GM18507 (cell line): ENCODE measurements around the gene RAG2.
"Not testable (repeated sequence)": the region's sequence is repeated elsewhere in the genome, so short reads cannot be mapped to it uniquely, and the experiment has no call there.

Experiments used
- DNase-seq: peaks from one replicate; pipeline ENCODE4 v3.0.0; 2011; ENCODE audit warnings: low read depth; ENCODE audit not compliant: insufficient read length; ENCODE audit errors: extremely low spot score
- FAIRE-seq: peaks from 2 replicates; lab custom pipeline; 2011; peaks lifted over from hg19 to GRCh38; lab: Jason Lieb, UNC

Gene RAG2

GRCh38 chr11:36558571-36559413 is 39.2 kb downstream of the RAG2 start:
- FAIRE-seq (peak; percentile 5), DNase-seq (no peak)

- FAIRE-seq: no peak
- no peak for DNase-seq
Observed at GRCh38 chr11:36557991-36558390, 40.0 kb downstream of the RAG2 start.

GRCh38 chr11:36557390-36557789 is 40.6 kb downstream of the RAG2 start:
- FAIRE-seq, DNase-seq: not testable (repeated sequence)

- DNase-seq (no peak), FAIRE-seq (no peak)
Observed at GRCh38 chr11:36550385-36551115, 47.5 kb downstream of the RAG2 start.
